ENCODE data around the gene ARHGEF7.

- TF ChIP-seq CTCF (conservative IDR thresholded peaks at IDR 0.05; ENCODE audit: low read length) (no peak), EZH2phosphoT487 (IDR thresholded peaks at IDR 0.05; ENCODE audit: borderline replicate concordance) (no peak)
Observed at GRCh38 chr13:111082240-111082639, 32.9 kb upstream of the ARHGEF7 start.
